ENCODE data around the gene HEPN1. TPM values are rescaled to one million over a fixed set of nuclear protein-coding genes. Genes with fewer than 3 reads are reported as not detected.

The HEPN1 gene
- total and polyA plus RNA-seq, 2 donors from 2014 or later = not detected

GRCh38 chr11:124874571-124875255, 44.3 kb upstream of the HEPN1 start:
- Histone ChIP-seq H3K36me3 (ENCODE audit: control insufficient read depth in 2 of 3, insufficient read depth in 3 of 3, low read length in 3 of 3) (no peaks in the 10 kb centered on the region), H3K9ac (ENCODE audit: low read length in 3 of 3) (no peak overlapping the region), H3K27ac (ENCODE audit: low read depth in 2 of 2, low read length in 2 of 2) (no peak overlapping the region), H3K9me3 (ENCODE audit: control insufficient read depth in 2 of 3, insufficient read depth in 1 of 3, low read length in 3 of 3) (no peaks in the 10 kb centered on the region), H3K4me3 (ENCODE audit: low read length in 3 of 3) (no peak overlapping the region), H3K27me3 (ENCODE audit: control insufficient read depth, insufficient read depth, low read length) (peaks cover 25% of the 10 kb centered on the region), H3K4me1 (ENCODE audit: control insufficient read depth in 2 of 3, insufficient read depth in 2 of 3, low read depth in 1 of 3, low read length in 3 of 3) (peaks cover 0 to 5% (median 4%) of the 10 kb centered on the region in 3 donors)
- no peak for FAIRE-seq
- no peak for DNase-seq
- TF ChIP-seq CTCF (IDR thresholded peaks at IDR 0.05; ENCODE audit: borderline replicate concordance, extremely low read depth, insufficient read depth) = no peak
- intact Hi-C loops (cut with DNase I) = no loop called here

GRCh38 chr11:124875401-124875800, 43.6 kb upstream of the HEPN1 start:
- H3K27ac ChIP-seq (ENCODE audit: low read depth in 2 of 2, low read length in 2 of 2) = no peak overlapping the region
- intact Hi-C loops (cut with DNase I) = no loop called here

GRCh38 chr11:124875943-124876817, 42.9 kb upstream of the HEPN1 start:
- no peaks in the 10 kb centered on the region for H3K36me3 ChIP-seq (ENCODE audit: control insufficient read depth in 2 of 3, insufficient read depth in 3 of 3, low read length in 3 of 3)
- FAIRE-seq (no peak), DNase-seq (peak; percentile 94 to 97 (median 95))
- peaks cover 0 to 5% (median 4%) of the 10 kb centered on the region in 3 donors for H3K4me1 ChIP-seq (ENCODE audit: control insufficient read depth in 2 of 3, insufficient read depth in 2 of 3, low read depth in 1 of 3, low read length in 3 of 3)
- intact Hi-C loops (cut with DNase I) = no loop called here
- H3K9me3 ChIP-seq (ENCODE audit: control insufficient read depth in 2 of 3, insufficient read depth in 1 of 3, low read length in 3 of 3) = no peaks in the 10 kb centered on the region
- H3K4me3 ChIP-seq (ENCODE audit: low read length in 3 of 3) = peak overlapping the region; percentile 57 to 73 (median 72)
- peak overlapping the region in 2 of 3 donors; percentile 65 to 69 for H3K9ac ChIP-seq (ENCODE audit: low read length in 3 of 3)
- peak; percentile 70 for TF ChIP-seq CTCF (IDR thresholded peaks at IDR 0.05; ENCODE audit: borderline replicate concordance, extremely low read depth, insufficient read depth)
- peaks cover 12% of the 10 kb centered on the region for H3K27me3 ChIP-seq (ENCODE audit: control insufficient read depth, insufficient read depth, low read length)
- H3K27ac ChIP-seq (ENCODE audit: low read depth in 2 of 2, low read length in 2 of 2) = peak overlapping the region; percentile 80 to 96

More at GRCh38 chr11:124875401-124875800, 43.6 kb upstream of the HEPN1 start:
- no peaks in the 10 kb centered on the region for H3K9me3 ChIP-seq (ENCODE audit: control insufficient read depth in 2 of 3, insufficient read depth in 1 of 3, low read length in 3 of 3)
- no peak for TF ChIP-seq CTCF (IDR thresholded peaks at IDR 0.05; ENCODE audit: borderline replicate concordance, extremely low read depth, insufficient read depth)
- DNase-seq (no peak), FAIRE-seq (no peak)
- H3K4me1 ChIP-seq (ENCODE audit: control insufficient read depth in 2 of 3, insufficient read depth in 2 of 3, low read depth in 1 of 3, low read length in 3 of 3) = peaks cover 0 to 5% (median 4%) of the 10 kb centered on the region in 3 donors
- H3K27me3 ChIP-seq (ENCODE audit: control insufficient read depth, insufficient read depth, low read length) = peaks cover 18% of the 10 kb centered on the region
- H3K4me3 ChIP-seq (ENCODE audit: low read length in 3 of 3) = peak overlapping the region in 2 of 3 donors; percentile 18 to 73
- H3K36me3 ChIP-seq (ENCODE audit: control insufficient read depth in 2 of 3, insufficient read depth in 3 of 3, low read length in 3 of 3) = no peaks in the 10 kb centered on the region
- no peak overlapping the region for H3K9ac ChIP-seq (ENCODE audit: low read length in 3 of 3)

Data from kidney (tissue), 14 donors.